Chondrocyte (in vitro differentiated cells): ENCODE data around the gene KRTAP9-2. TPM values are rescaled to one million over a fixed set of nuclear protein-coding genes. Genes with fewer than 3 reads are reported as not detected.
"Not testable (repeated sequence)": the region's sequence is repeated elsewhere in the genome, so short reads cannot be mapped to it uniquely, and the experiment has no call there.

Experiments used
- DNase-seq: peaks from one replicate; pipeline ENCODE4 v3.0.0; 2021; ENCODE audit warnings: mixed read lengths, low spot score
- H3K27ac Mint-ChIP-seq: one replicate; pipeline ENCODE4 v1.8.0; 2021; ENCODE audit warnings: mild to moderate bottlenecking, moderate library complexity, mixed read lengths; ENCODE audit not compliant: unreplicated experiment
- H3K27me3 Mint-ChIP-seq: 2 replicates; pipeline ENCODE4 v1.8.0; 2021; ENCODE audit warnings: low read depth, mixed read lengths
- H3K36me3 Mint-ChIP-seq: 2 replicates; pipeline ENCODE4 v1.8.0; 2021; ENCODE audit warnings: low read depth, mixed read lengths
- H3K4me1 Mint-ChIP-seq: 2 replicates; pipeline ENCODE4 v1.8.0; 2021; ENCODE audit warnings: low read depth, mild to moderate bottlenecking, mixed read lengths
- H3K4me3 Mint-ChIP-seq: one replicate; pipeline ENCODE4 v1.8.0; 2021; ENCODE audit warnings: mild to moderate bottlenecking, moderate library complexity, mixed read lengths; ENCODE audit not compliant: unreplicated experiment
- H3K9me3 Mint-ChIP-seq: 2 replicates; pipeline ENCODE4 v1.8.0; 2021; ENCODE audit warnings: low read depth, mixed read lengths
- total RNA-seq: library from RNA; stranded (reverse); gene quantifications from 3 replicates; pipeline ENCODE4 v1.2.1, GENCODE V29; 2021
- TF ChIP-seq, protein P1 (sequence below): fragments of 200-600 bp; sonication (generic); IDR thresholded peaks from 2 replicates; pipeline ENCODE4 v1.5.0; 2021; ENCODE audit warnings: antibody characterized with exemption, mild to moderate bottlenecking, moderate library complexity

Gene KRTAP9-2
- total RNA-seq, 1 donor from 2014 or later = not detected

DNA sequence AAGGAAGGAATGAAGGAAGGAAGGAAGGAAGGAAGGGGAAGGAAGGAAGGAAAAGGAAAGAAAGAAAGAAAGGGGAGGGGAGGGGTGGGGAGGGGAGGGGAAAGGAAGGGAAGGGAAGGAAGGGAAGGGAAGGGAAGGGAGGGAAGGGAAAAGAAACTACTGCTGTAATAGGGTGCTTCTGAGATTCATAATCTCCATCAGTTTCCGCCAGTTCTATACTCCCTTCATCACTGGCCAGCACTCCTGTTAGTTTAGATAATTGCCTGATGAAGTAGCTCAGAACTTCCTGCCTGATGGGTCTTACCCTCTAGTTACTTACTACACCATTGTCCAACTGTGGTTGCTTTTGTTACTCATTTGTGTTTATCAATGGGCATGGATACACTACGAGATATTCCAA lies 36.8 kb downstream of the KRTAP9-2 start:
- peaks cover 2% of the 10 kb centered on the region for H3K36me3 Mint-ChIP-seq
- H3K4me1 Mint-ChIP-seq = no peaks in the 10 kb centered on the region
- no peak overlapping the region for H3K4me3 Mint-ChIP-seq
- H3K27ac Mint-ChIP-seq = no peak overlapping the region
- peaks cover 16% of the 10 kb centered on the region for H3K27me3 Mint-ChIP-seq
- no peak for DNase-seq
- H3K9me3 Mint-ChIP-seq = peaks cover 2% of the 10 kb centered on the region
- TF ChIP-seq, protein P1, sequence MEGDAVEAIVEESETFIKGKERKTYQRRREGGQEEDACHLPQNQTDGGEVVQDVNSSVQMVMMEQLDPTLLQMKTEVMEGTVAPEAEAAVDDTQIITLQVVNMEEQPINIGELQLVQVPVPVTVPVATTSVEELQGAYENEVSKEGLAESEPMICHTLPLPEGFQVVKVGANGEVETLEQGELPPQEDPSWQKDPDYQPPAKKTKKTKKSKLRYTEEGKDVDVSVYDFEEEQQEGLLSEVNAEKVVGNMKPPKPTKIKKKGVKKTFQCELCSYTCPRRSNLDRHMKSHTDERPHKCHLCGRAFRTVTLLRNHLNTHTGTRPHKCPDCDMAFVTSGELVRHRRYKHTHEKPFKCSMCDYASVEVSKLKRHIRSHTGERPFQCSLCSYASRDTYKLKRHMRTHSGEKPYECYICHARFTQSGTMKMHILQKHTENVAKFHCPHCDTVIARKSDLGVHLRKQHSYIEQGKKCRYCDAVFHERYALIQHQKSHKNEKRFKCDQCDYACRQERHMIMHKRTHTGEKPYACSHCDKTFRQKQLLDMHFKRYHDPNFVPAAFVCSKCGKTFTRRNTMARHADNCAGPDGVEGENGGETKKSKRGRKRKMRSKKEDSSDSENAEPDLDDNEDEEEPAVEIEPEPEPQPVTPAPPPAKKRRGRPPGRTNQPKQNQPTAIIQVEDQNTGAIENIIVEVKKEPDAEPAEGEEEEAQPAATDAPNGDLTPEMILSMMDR = no peak

DNA sequence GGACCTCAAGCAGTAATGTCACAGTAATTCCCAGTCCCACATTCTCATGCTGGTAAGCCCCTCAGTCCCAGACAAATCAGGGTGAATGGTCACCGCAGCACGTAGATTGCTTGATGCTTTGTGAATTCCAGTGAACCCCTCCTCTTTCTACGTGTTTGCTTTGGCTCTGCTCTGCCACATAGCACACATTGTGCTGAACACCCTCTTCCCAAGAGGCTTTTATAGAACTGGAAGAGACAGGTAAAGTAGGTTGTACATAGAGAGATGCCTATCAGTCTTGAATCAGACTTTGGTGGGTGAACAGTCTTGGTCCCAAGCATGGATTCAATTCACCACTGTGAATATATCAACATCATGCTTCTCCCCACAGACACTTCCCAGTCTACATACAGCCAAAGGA lies 38.2 kb downstream of the KRTAP9-2 start:
- Mint-ChIP-seq H3K36me3 (peaks cover 2% of the 10 kb centered on the region), H3K4me3 (no peak overlapping the region), H3K4me1 (no peaks in the 10 kb centered on the region), H3K9me3 (peaks cover 2% of the 10 kb centered on the region), H3K27ac (no peak overlapping the region), H3K27me3 (peaks cover 16% of the 10 kb centered on the region)
- DNase-seq = no peak
- TF ChIP-seq, protein P1 = no peak

GRCh38 chr17:41265078-41265477 lies 38.6 kb downstream of the KRTAP9-2 start, which contains the start of gene KRTAP9-6:
Gene KRTAP9-6, plus strand, starts transcription at chr17:41265378. Its CDS starts 0 bp downstream, at chr17:41265378.
- Mint-ChIP-seq H3K4me3 (no peak within 1 kb of the TSS), H3K36me3 (peaks cover 2% of the 10 kb centered on the region), H3K9me3 (peaks cover 2% of the 10 kb centered on the region), H3K27ac (no peak within 1 kb of the TSS), H3K4me1 (no peaks in the 10 kb centered on the region), H3K27me3 (peaks cover 16% of the 10 kb centered on the region)
- TF ChIP-seq, protein P1 = no peak
- DNase-seq = no peak

GRCh38 chr17:41267711-41268110 lies 41.3 kb downstream of the KRTAP9-2 start:
- no peak overlapping the region for H3K27ac Mint-ChIP-seq
- H3K9me3 Mint-ChIP-seq = no peaks in the 10 kb centered on the region
- peaks cover 2% of the 10 kb centered on the region for H3K36me3 Mint-ChIP-seq
- TF ChIP-seq, protein P1 = no peak
- no peak overlapping the region for H3K4me3 Mint-ChIP-seq
- no peaks in the 10 kb centered on the region for H3K4me1 Mint-ChIP-seq
- H3K27me3 Mint-ChIP-seq = peaks cover 8% of the 10 kb centered on the region
- DNase-seq = no peak

DNA sequence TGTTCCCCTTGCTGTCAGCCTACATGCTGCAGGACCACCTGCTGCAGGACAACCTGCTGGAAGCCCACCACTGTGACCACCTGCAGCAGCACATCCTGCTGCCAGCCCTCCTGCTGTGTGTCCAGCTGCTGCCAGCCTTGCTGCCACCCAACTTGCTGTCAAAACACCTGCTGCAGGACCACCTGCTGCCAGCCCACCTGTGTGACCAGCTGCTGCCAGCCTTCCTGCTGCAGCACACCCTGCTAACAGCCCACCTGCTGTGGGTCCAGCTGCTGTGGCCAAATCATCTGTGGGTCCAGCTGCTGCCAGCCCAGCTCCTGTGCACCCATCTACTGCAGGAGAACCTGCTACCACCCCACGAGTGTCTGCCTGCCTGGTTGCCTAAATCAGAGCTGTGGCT lies 44.9 kb downstream of the KRTAP9-2 start:
- not testable (repeated sequence) for H3K36me3 Mint-ChIP-seq, H3K4me3 Mint-ChIP-seq, H3K9me3 Mint-ChIP-seq, H3K27me3 Mint-ChIP-seq, H3K4me1 Mint-ChIP-seq, DNase-seq, H3K27ac Mint-ChIP-seq

- no peaks in the 10 kb centered on the region for H3K36me3 Mint-ChIP-seq
- peaks cover 9% of the 10 kb centered on the region for H3K27me3 Mint-ChIP-seq
- TF ChIP-seq, protein P1 = no peak
- H3K27ac Mint-ChIP-seq = no peak overlapping the region
- no peaks in the 10 kb centered on the region for H3K4me1 Mint-ChIP-seq
- DNase-seq = no peak
- H3K9me3 Mint-ChIP-seq = no peaks in the 10 kb centered on the region
- H3K4me3 Mint-ChIP-seq = no peak overlapping the region
Measured at GRCh38 chr17:41271858-41272257, 45.4 kb downstream of the KRTAP9-2 start.

- not testable (repeated sequence) for H3K4me3 Mint-ChIP-seq, H3K4me1 Mint-ChIP-seq, H3K9me3 Mint-ChIP-seq, DNase-seq, H3K36me3 Mint-ChIP-seq, H3K27me3 Mint-ChIP-seq, H3K27ac Mint-ChIP-seq
Measured at GRCh38 chr17:41275648-41276190, 49.3 kb downstream of the KRTAP9-2 start, which contains the start of gene KRTAP9-7. Gene KRTAP9-7, plus strand, starts transcription at chr17:41275698. Its CDS starts 0 bp downstream, at chr17:41275698.
